ENCODE results near the gene UBL3.

- TF ChIP-seq CTCF (conservative IDR thresholded peaks at IDR 0.05) (no peak), ZFX (IDR thresholded peaks at IDR 0.05) (no peak)
Measured at GRCh38 chr13:29832761-29833298, 17.6 kb downstream of the UBL3 start.
